ENCODE data around the gene BCAS3. TPM values are rescaled to one million over a fixed set of nuclear protein-coding genes. Genes with fewer than 3 reads are reported as not detected.

Gene BCAS3
- total and polyA plus RNA-seq, 12 donors = 6.1 to 21.8 (median 17.2) TPM

- H3K4me3 ChIP-seq = no peak overlapping the region
- H3K27ac ChIP-seq = no peak overlapping the region
- no peaks in the 10 kb centered on the region for H3K27me3 ChIP-seq
- TF ChIP-seq CTCF (IDR thresholded peaks at IDR 0.05) = no peak
- H3K9me3 ChIP-seq = no peaks in the 10 kb centered on the region
- peaks cover 0 to 49% (median 22%) of the 10 kb centered on the region in 9 donors for H3K36me3 ChIP-seq
- peaks cover 0 to 27% (median 10%) of the 10 kb centered on the region in 9 donors for H3K4me1 ChIP-seq
- ATAC-seq (no peak), DNase-seq (no peak)
- 91 to 94% methylated on average over 1 of the region's 1 CpG for WGBS, 2 donors
- intact Hi-C loops (cut with DNase I) = loop anchor here in 1 of 10 donors (10.0 kb wide), 1 partner anchor 183 kb away; no protein-coding TSS in a partner anchor
Observed at GRCh38 chr17:60647705-60648104, 29.9 kb upstream of the BCAS3 start.

GRCh38 chr17:60652454-60653247, 25.0 kb upstream of the BCAS3 start:
- intact Hi-C loops (cut with DNase I) = no loop called here
- H3K27me3 ChIP-seq = no peaks in the 10 kb centered on the region
- ATAC-seq = no peak
- H3K9me3 ChIP-seq = no peaks in the 10 kb centered on the region
- H3K27ac ChIP-seq = no peak overlapping the region
- 81 to 96% methylated on average over 2 of the region's 2 CpGs for WGBS, 2 donors
- H3K4me1 ChIP-seq = peaks cover 0 to 11% (median 0%) of the 10 kb centered on the region in 9 donors
- no peak overlapping the region for H3K4me3 ChIP-seq
- peaks cover 0 to 77% (median 22%) of the 10 kb centered on the region in 9 donors for H3K36me3 ChIP-seq
- no peak for TF ChIP-seq CTCF (IDR thresholded peaks at IDR 0.05)
- DNase-seq = no peak

- 95 to 98% methylated on average over 1 of the region's 1 CpG for WGBS, 2 donors
- TF ChIP-seq CTCF (IDR thresholded peaks at IDR 0.05) = no peak
- Histone ChIP-seq H3K27me3 (no peaks in the 10 kb centered on the region), H3K9me3 (no peaks in the 10 kb centered on the region), H3K4me1 (peaks cover 0 to 11% (median 0%) of the 10 kb centered on the region in 9 donors), H3K27ac (no peak overlapping the region), H3K4me3 (no peak overlapping the region), H3K36me3 (peaks cover 0 to 77% (median 12%) of the 10 kb centered on the region in 9 donors)
- intact Hi-C loops (cut with DNase I) = no loop called here
- DNase-seq (no peak), ATAC-seq (no peak)
Observed at GRCh38 chr17:60653569-60653968, 24.1 kb upstream of the BCAS3 start.

- intact Hi-C loops (cut with DNase I) = no loop called here
- H3K9me3 ChIP-seq = no peaks in the 10 kb centered on the region
- TF ChIP-seq CTCF (IDR thresholded peaks at IDR 0.05) = no peak
- H3K4me1 ChIP-seq = peaks cover 0 to 11% (median 0%) of the 10 kb centered on the region in 9 donors
- no peak for ATAC-seq
- no peak for DNase-seq
- 94 to 95% methylated on average over 5 of the region's 5 CpGs for WGBS, 2 donors
- H3K27ac ChIP-seq = no peak overlapping the region
- no peak overlapping the region for H3K4me3 ChIP-seq
- H3K36me3 ChIP-seq = peaks cover 0 to 59% (median 6%) of the 10 kb centered on the region in 9 donors
- H3K27me3 ChIP-seq = no peaks in the 10 kb centered on the region
Observed at GRCh38 chr17:60656499-60656898, 21.2 kb upstream of the BCAS3 start.

Measured in heart right ventricle (tissue), 16 donors.